Right lobe of liver (tissue), 4 donors: ENCODE measurements around the gene DTNB.

Experiments used
- CTCF ChIP-seq, 4 donors: fragments of 200-600 bp in 3 of 4; fragments of 450-650 bp in 1 of 4; IDR thresholded peaks; one replicate each; pipeline versions ENCODE4 v1.5.1 to v1.8.0; 2016 to 2022; ENCODE audit warnings: antibody characterized with exemption in 4 of 4, mild to moderate bottlenecking in 2 of 4
- POLR2A ChIP-seq: fragments of 450-650 bp; IDR thresholded peaks from one replicate; pipeline ENCODE4 v1.6.1; 2017; ENCODE audit warnings: antibody characterized with exemption, mild to moderate bottlenecking
- donor health status: DM: no; HTN: no; CAD: no.
- donor health status: DM: no; HTN: no; CAD: no.
- donor health status: DM: no; HTN: yes; CAD: no.

GRCh38 chr2:25617948-25618646 is 55.3 kb downstream of the DTNB start:
- TF ChIP-seq POLR2A = no peak
- no peak for TF ChIP-seq CTCF (IDR thresholded peaks at IDR 0.05)
